Stimulated activated CD8-positive, alpha-beta memory T cell treated with anti-CD3 and anti-CD28 coated beads, Interleukin-15, amount 100 ng/mL, for 24 hours (primary cell): ENCODE results near the gene EIF4A2.
"Not testable (repeated sequence)": the region's sequence is repeated elsewhere in the genome, so short reads cannot be mapped to it uniquely, and the experiment has no call there.

Experiments
- DNase-seq: peaks from one replicate; pipeline ENCODE4 v3.0.0-alpha.2; 2020; ENCODE audit warnings: low read depth

EIF4A2 gene

DNA sequence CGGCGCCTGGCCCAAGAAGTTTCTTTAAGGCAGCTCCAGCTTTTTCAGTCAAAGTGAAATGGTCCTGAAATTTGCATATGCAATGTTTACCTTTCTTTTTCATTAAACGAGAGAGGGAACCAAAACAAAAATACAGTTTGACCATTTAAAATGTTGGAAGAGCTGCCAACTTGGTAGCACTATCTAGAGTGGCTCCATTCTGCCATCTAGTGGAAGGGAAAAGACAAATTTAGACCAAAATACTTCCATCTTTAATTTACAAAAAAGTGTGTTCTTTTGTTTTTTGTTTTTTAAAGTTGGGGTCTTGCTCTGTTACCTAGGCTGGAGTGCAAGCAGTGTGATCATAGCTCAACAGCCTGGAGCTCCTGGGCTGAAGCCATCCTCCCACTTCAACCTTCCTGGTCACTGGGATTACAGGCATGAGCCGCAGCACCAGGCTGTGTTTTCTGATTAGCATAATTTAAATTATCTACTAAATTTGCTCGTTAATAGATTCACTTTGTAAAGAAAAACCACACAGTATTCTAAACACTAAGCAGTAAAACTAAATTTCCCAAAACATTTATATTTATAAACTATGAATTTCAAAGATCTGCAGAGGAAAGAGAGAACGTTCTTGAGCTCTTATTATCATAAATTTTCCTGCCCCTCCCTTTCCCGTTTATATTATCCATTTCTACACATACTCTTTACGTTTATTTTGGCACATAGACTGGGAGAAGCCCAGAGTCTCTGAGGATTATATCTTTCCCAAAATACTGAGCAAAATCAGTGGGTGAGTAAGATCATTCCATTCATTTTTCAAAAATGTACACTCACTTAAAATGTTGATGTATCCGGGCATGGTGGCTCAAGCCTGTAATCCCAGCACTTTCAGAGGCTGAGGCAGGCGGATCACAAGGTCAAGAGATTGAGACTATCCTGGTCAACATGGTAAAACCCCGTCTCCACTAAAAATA, 38.3 kb downstream of the EIF4A2 start:
- no peak for DNase-seq

DNA sequence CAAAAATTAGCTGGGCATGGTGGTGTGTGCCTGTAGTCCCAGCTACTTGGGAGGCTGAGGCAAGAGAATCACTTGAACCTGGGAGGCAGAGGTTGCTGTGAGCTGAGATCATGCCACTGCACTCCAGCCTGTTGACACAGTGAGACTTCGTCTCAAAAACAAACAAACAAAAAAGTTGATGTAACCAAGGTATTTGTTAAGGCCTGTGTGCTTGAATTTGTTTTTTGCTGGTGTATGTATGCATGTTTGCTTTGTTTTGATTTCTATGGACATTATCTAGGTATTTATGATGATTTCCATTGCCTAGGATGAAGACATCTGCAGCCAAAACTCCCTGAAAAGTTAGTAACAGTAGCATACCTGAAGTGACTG, 39.0 kb downstream of the EIF4A2 start:
- not testable (repeated sequence) for DNase-seq

DNA sequence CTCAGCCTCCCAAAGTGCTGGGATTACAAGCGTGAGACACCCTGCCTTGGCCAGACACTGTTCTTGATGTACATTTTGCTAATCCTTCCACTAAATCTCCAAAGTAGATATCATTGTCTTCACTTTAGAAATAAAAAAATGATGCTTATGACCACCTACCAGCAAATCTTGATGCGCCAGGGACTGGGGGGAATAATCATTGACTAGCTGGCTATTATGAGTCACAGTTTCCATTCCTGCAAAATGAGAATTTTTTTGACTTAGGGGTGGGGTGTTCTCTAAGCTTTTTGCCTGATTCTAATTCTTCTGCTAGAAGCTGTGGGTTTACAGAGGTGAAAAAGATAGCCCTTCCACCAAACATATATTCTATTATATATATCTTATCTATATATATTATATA, 40.0 kb downstream of the EIF4A2 start:
- DNase-seq = no peak

DNA sequence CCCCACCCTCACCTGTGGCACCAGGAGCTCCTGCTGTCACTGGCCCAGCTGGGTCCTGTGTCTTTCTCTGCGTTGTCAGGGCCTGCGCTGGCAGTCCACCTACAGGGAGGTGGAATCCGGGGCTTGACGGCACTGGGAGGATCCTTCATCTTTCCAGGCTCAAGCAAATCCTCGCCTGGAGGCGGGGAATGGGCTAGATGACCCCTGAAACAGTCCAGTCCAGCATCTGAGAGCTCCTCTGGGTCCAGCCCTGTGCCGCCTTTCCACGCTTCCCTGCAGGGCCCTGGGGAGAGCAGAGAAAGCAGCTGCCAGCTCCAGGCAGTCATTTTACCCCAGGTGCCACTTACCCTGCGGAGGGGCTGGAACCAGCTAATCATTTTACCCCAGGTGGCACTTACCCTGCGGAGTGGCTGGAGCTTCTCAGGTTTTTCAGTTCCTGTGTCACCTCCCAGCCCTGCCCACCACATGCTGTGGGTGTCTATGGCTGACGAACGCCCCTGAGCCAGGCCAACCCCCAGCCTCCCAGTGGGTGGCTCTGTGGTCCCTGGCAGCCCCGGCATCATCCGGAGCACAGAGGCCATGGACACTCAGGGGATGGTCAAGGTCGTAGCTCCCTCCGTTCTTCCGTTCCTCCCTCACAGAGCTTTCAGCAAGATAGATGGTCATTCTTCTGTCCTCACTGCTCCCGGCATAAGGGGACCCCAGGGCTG, 41.2 kb downstream of the EIF4A2 start:
- no peak for DNase-seq

DNA sequence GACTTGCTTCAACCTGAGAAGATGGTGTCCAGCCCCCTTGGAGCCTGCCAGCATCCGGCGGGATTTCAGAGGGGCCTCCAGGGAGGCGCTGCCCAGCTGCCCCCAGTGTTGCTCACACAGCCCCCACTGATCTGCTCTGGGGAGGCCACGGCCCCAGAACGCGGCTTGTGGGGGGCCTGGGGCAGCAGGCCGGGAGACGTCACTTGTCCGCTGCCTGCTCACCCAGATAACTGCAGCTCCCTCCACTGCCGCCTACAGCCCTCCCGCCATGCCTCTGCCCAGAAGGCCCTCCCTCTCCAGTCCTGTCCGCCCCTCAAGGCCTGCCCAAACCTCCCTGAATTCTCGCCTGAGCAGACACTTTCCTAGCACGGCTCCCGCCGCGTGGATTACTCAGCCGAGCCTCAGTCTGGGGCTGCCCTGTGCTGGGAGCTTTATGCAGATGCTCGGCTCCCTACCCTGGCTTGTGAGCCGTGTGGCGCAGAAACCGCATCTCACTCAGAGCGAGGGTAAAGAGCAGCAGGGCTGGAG, 42.0 kb downstream of the EIF4A2 start:
- DNase-seq = no peak

DNA sequence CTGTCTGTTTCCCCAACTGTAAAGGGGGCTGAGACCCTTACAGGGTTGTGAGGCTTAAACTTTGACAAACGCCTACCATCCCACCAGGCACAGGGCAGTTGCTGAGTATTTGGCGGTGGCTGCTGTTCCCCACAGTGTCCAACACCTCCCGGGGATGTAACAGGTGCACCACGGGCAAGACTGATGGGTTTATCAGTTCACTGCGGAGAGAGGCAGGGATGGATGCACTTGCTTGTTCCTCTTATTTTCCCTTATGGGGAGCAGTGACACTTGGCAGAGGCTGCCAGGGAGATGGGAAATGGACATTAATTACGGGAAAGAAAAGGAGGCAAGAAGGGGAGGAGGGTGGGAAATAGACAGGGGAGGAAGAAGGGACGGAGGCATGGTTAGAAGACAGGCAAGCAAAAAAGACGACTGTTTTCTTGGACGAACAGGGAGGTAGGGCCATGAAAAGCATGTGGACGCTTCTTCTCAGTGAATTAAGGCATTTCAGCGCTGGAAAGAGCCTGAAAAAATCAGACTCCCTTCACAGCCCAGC, 42.6 kb downstream of the EIF4A2 start:
- no peak for DNase-seq

DNA sequence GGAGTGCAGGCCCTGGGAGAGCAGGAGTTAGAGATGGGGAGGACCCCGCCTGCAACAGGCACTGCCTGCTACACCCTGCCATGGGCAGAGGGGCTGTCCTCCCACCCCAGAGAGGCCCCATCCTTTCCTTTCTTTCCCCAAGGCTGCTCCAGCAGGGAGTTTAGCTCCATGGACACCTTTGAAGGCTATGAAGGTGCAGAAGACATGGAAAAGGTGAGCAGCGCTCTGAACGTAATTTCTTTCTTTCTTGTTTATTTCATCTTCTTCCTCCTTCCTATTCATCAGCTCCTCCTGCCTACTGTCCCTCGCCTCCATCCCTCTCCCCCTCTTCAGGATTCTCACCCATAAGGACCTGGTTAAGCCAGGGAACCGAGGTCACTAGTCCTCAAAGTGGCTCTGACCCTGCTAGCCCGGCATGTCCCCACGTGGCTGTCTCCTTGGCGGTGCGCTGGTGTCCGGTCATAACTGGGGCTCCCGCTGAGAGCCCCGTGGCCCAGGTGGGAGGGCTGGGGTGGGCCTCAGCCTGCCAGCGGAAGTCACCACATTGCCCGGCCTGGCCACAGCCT, 43.1 kb downstream of the EIF4A2 start:
- DNase-seq = no peak

DNA sequence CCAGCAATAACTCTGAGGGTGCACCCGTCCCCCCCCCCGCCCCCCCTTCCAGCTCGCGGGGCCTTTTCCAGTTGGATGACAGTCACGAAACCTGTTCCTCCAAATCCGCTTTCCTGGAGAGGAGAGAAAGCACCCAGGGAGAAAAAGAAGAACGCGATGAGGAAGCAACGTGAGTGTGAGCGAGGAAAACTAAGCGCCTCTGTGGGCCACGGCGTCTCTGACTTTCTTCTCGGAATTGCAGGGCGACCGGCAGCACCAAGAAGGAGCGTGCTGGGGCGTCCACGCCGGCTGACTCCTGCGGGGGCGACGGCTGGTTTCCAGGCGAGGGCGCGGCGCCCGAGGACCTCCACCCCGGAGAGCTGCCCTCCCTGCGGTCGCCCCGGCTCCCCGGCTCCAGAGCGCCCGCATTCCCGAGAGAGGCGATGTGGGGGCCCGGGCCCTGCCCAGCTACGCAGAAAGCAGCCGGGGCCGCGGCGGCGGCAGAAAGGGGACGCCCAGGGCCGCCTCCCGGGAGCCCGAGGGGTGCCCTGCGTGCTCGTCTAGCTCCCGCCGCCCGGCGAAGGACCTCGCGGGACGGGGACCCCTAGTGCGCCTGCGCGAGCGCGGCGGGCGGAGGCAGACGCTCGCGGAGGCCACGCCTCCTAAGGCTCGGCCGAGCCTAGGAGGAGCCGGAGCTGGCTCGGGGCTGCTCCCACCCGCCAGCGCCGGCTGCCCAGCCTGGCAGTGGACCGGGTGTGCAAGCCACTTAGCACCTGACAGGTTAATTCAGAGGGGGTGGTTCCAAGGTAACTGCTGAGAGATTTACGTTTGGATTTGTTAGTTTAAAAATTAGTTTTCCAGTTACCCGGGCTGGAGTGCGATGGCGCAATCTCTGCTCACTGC, 43.8 kb downstream of the EIF4A2 start:
- DNase-seq = peak; percentile 72

DNA sequence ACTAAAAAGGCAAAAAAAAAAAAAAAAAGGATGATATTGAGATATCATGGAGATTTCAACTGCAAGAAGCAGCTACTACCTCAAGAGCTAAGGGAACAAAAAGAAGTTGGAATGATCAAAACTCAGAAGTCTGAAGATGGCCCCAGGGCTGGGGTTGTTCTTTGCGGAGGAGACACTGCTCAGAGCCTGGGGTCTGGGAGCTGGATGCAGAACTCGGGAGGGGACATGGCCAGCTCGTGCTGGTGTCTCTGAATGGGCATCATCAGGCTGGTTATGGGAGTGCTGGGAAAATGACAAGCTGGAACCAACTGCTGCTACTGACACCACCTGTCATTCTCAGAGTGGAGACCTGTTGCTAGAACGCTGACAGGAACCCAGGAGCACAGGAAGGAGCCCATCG, 45.0 kb downstream of the EIF4A2 start:
- DNase-seq = no peak

DNA sequence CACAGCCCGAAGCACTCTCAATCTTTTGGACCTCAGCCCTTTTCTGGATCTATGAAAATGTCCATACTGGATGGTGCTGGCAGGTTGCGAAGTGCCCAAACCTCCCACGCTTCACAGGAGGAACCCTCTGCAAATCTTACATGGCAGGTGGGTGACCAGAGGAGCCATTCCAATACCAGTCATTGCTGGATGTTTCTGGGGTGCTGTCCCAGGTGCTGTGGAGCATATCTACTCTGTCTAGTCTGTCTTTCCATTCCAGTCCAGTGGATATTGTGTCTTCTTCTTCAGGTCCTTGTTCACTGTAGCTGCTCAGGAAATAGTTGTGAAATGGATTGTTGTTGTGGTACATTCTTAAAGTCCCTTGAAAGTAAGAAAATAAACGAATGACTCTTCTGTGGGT, 48.4 kb downstream of the EIF4A2 start:
- no peak for DNase-seq

DNA sequence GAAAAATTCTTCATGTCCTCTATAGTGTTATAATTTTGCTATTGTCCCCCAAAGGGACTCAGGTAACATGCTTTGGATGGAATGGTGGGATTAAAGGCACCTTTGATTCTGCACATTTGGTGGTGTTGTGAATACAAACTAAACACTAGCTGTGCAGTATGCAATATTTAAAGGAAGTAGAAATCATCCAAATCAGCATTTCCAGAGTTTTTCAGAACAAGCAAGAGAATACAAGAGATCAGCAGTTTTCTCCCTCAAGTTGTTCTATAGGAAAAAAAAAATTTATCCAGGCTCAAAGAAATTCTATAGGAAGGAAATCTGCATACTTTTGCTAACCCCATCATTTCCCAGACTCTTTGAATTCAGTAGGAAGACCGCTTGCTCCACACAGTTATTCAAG, 48.9 kb downstream of the EIF4A2 start:
- DNase-seq = no peak
